Measurements from ENCODE around the gene HLA-DOB. TPM values are rescaled to one million over a fixed set of nuclear protein-coding genes. Genes with fewer than 3 reads are reported as not detected.
A peak's percentile ranks its signal among the peaks of the same experiment; 100 is the strongest.

HLA-DOB gene
- total RNA-seq, 1 experiment from 2014 or later, result 0.79 TPM

GRCh38 chr6:32852018-32852843 is 35.4 kb upstream of the HLA-DOB start:
- H3K4me3 Mint-ChIP-seq (ENCODE audit: unreplicated experiment), result peak overlapping the region; percentile 99
- no peak for TF ChIP-seq CTCF (IDR thresholded peaks at IDR 0.05; ENCODE audit: unreplicated experiment)
- H3K9me3 Mint-ChIP-seq (ENCODE audit: unreplicated experiment), result no peaks in the 10 kb centered on the region
- CTCF ChIA-PET, result interaction anchor here (1.3 to 4.0 kb wide), 3 partner anchors 7 to 16 kb away, joined by 5 to 35 read pairs (median 18); partner anchors contain the start of gene PSMB8
- H3K4me1 Mint-ChIP-seq (ENCODE audit: insufficient read depth, unreplicated experiment), result peaks cover 21% of the 10 kb centered on the region
- peak overlapping the region; percentile 94 for H3K27ac Mint-ChIP-seq (ENCODE audit: low read depth, unreplicated experiment)
- POLR2A ChIA-PET, result interaction anchor here (1.0 to 5.6 kb wide), 12 partner anchors 9 to 1187 kb away, joined by 3 to 111 read pairs (median 6); partner anchors contain the start of genes GPANK1, PSMB8, RPS18 and TAP2
- peaks cover 29% of the 10 kb centered on the region for H3K36me3 Mint-ChIP-seq (ENCODE audit: insufficient read depth, unreplicated experiment)
- BruUV-seq (replicated peaks), result no TSS peak
- DNase-seq (ENCODE audit: unreplicated experiment), result peak; percentile 15
- no peaks in the 10 kb centered on the region for H3K27me3 Mint-ChIP-seq (ENCODE audit: insufficient read depth, unreplicated experiment)
- intact Hi-C loops (cut with micrococcal nuclease), result no loop called here

DNA sequence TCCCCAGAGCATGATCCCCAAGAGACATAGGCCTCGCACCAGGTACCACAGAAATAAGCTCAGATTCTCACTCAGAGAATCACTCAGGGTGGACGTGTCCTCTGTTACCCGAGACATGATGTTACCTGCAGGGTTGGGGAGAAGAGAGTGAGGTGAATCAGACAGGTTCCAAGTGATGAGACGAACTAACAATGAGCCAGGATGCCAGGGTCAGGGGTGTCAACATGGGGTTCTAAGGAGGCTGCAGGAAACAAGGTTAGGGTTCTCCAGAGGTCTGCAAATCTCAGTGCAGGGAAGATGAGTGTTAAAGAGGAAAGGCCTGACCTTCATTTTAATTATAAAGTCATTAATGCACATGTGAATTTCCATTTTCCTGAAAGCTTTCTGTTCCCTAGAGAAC is 34.2 kb upstream of the HLA-DOB start:
- intact Hi-C loops (cut with micrococcal nuclease), result no loop called here
- H3K4me1 Mint-ChIP-seq (ENCODE audit: insufficient read depth, unreplicated experiment), result peaks cover 21% of the 10 kb centered on the region
- BruUV-seq (replicated peaks), result no TSS peak
- CTCF ChIA-PET, result interaction anchor here (0.7 to 3.1 kb wide), 5 partner anchors 11 to 437 kb away, joined by 3 to 20 read pairs (median 4); partner anchors contain the start of gene TAP2
- peaks cover 41% of the 10 kb centered on the region for H3K36me3 Mint-ChIP-seq (ENCODE audit: insufficient read depth, unreplicated experiment)
- DNase-seq (ENCODE audit: unreplicated experiment), result no peak
- TF ChIP-seq CTCF (IDR thresholded peaks at IDR 0.05; ENCODE audit: unreplicated experiment), result no peak
- H3K27me3 Mint-ChIP-seq (ENCODE audit: insufficient read depth, unreplicated experiment), result no peaks in the 10 kb centered on the region
- no peak overlapping the region for H3K27ac Mint-ChIP-seq (ENCODE audit: low read depth, unreplicated experiment)
- H3K4me3 Mint-ChIP-seq (ENCODE audit: unreplicated experiment), result no peak overlapping the region
- POLR2A ChIA-PET, result interaction anchor here (0.7 to 1.4 kb wide), 4 partner anchors 10 to 121 kb away, joined by 3 to 6 read pairs (median 4); partner anchors contain the start of gene TAP2
- H3K9me3 Mint-ChIP-seq (ENCODE audit: unreplicated experiment), result no peaks in the 10 kb centered on the region

DNA sequence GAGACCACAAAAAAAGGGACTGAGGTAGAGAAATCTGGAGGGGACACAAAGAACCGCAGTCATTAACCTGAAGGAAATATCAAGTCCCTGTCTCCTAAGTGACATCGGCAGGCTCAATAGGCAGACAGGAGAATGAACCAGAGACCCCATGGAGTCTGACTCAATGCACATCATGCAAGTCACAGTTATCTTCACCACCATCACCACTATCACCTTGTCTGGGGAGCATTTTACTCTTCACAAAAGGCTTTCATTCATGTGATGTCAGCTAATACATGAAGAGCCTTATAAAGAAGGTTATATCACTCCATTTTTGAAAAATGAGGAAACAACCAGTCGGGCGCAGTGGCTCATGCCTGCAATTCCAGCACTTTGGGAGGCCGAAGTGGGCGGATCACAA is 32.3 kb upstream of the HLA-DOB start:
- POLR2A ChIA-PET, result interaction anchor here (0.9 kb wide), 1 partner anchor 10 kb away, joined by 3 read pairs; no protein-coding TSS in a partner anchor
- Mint-ChIP-seq H3K27ac (ENCODE audit: low read depth, unreplicated experiment) (no peak overlapping the region), H3K36me3 (ENCODE audit: insufficient read depth, unreplicated experiment) (peaks cover 48% of the 10 kb centered on the region), H3K4me3 (ENCODE audit: unreplicated experiment) (no peak overlapping the region), H3K27me3 (ENCODE audit: insufficient read depth, unreplicated experiment) (no peaks in the 10 kb centered on the region), H3K4me1 (ENCODE audit: insufficient read depth, unreplicated experiment) (peaks cover 25% of the 10 kb centered on the region), H3K9me3 (ENCODE audit: unreplicated experiment) (no peaks in the 10 kb centered on the region)
- intact Hi-C loops (cut with micrococcal nuclease), result no loop called here
- TF ChIP-seq CTCF (IDR thresholded peaks at IDR 0.05; ENCODE audit: unreplicated experiment), result no peak
- no TSS peak for BruUV-seq (replicated peaks)
- DNase-seq (ENCODE audit: unreplicated experiment), result no peak
- CTCF ChIA-PET, result interaction anchor here (0.6 to 3.1 kb wide), 4 partner anchors 13 to 137 kb away, joined by 3 to 9 read pairs (median 4); no protein-coding TSS in a partner anchor

DNA sequence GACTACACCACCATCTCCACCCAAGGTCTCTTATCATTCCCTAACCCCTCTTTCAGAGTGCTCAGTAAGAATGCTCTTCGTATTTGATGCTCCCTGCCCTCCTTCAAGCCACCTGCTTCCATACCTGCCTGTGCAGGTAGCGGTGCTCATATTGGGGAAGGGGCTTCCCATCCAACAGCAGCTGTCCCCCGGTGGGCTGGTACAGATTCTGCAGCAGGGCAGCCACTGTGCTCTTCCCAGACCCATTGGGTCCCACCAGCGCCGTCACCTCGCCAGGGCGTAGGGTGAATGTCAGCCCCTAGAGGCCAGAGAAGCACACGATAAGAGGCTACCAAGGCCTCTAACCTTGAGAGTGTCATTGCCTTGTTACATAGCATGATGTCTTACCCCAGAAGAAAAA is 31.0 kb upstream of the HLA-DOB start:
- DNase-seq (ENCODE audit: unreplicated experiment), result no peak
- Mint-ChIP-seq H3K36me3 (ENCODE audit: insufficient read depth, unreplicated experiment) (peaks cover 48% of the 10 kb centered on the region), H3K27ac (ENCODE audit: low read depth, unreplicated experiment) (no peak overlapping the region), H3K4me1 (ENCODE audit: insufficient read depth, unreplicated experiment) (peaks cover 34% of the 10 kb centered on the region), H3K27me3 (ENCODE audit: insufficient read depth, unreplicated experiment) (no peaks in the 10 kb centered on the region), H3K9me3 (ENCODE audit: unreplicated experiment) (no peaks in the 10 kb centered on the region), H3K4me3 (ENCODE audit: unreplicated experiment) (no peak overlapping the region)
- ChIA-PET POLR2A (no interaction called here), CTCF (interaction anchor here (1.7 kb wide), 1 partner anchor 10 kb away, joined by 6 read pairs; the partner anchor contains the start of gene TAP2)
- BruUV-seq (replicated peaks), result no TSS peak
- intact Hi-C loops (cut with micrococcal nuclease), result no loop called here
- no peak for TF ChIP-seq CTCF (IDR thresholded peaks at IDR 0.05; ENCODE audit: unreplicated experiment)
